CD1c-positive myeloid dendritic cell (primary cell): ENCODE results near the gene TXNDC15.
A peak's percentile ranks its signal among the peaks of the same experiment; 100 is the strongest.
"Not testable (repeated sequence)": the region's sequence is repeated elsewhere in the genome, so short reads cannot be mapped to it uniquely, and the experiment has no call there.

ENCODE experiments used
- DNase-seq: peaks from one replicate; pipeline ENCODE4 v3.0.0-alpha.2; 2016; ENCODE audit errors: extremely low spot score

Gene TXNDC15, protein sequence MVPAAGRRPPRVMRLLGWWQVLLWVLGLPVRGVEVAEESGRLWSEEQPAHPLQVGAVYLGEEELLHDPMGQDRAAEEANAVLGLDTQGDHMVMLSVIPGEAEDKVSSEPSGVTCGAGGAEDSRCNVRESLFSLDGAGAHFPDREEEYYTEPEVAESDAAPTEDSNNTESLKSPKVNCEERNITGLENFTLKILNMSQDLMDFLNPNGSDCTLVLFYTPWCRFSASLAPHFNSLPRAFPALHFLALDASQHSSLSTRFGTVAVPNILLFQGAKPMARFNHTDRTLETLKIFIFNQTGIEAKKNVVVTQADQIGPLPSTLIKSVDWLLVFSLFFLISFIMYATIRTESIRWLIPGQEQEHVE

DNA sequence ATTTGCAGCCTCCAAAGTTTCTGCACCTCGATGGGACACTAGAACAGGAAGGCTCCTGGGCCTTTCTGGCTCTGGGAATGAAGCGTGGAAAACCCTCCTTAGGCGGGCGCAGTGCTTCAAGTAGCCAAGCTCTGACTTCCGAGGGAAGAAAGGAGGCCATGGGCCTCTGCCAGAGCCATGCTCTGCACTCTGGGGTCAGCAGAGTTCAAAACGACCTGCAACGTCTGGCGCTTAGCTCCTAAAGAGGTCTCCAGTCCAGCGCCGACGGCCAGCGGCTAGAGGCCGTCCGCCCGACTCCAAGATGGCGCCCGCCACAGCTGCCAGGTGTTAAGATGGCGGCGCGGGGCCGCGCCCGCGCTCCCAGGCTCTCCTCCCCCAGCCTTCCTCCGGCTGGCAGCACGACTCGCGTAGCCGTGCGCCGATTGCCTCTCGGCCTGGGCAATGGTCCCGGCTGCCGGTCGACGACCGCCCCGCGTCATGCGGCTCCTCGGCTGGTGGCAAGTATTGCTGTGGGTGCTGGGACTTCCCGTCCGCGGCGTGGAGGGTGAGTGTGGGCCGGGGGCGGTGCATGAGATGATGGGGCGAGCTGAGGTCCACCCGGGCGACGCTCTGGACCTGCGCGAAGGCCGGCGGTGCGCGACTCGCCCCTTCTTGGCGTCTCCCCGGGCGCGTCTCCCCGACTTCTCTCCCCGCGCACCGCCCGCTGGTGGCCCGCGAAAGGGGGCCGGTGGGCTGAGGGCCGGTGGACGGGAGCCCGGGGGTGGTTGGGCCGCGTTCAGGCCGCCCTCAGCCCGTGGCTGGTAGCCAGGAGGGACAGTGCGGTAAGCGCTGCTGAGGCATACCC lies at the start of gene TXNDC15:
Gene TXNDC15 (plus strand): TSS at position 385 of the 844 bp plus-strand sequence. CDS start 57 bp downstream, at position 442.
- peak; percentile 92 for DNase-seq

DNA sequence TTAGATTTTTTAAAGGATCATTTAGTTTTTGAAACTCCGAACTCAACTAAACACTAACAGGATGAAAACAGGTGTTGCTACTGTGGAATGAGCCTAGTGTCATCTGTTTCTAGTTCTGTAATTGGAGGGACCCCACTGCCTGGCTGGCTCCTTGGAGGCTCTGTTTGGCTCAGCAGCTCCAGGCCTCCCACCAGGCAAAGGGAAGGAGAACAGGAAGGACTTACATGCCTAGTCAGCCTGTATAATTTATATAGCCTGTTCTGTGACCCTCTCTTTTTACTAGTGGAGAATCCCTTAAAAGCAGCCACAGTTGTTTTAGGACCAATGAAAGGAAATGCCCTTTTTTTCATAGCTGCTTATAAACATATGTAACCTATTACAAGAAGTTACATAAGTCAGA lies 49.5 kb upstream of the TXNDC15 start:
- no peak for DNase-seq

DNA sequence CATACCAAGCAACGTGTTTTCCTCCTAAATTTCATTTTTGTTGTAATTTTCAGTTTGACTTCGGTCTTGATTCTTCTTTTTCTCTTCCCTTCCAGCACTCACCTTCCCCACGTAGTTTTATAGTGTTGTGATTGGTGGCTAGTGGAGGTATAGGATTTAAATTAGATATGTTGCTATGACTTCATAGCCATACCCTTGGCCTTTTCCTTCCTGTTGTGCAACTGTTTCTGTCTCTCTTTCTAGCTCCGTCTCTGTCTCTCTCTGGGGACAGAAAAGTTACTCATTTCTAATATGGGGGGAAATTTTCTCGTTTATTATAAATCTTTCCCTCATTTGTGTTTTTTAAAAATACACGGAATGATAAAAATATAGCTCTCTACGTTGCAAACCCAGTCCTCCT lies 49.0 kb upstream of the TXNDC15 start:
- no peak for DNase-seq

DNA sequence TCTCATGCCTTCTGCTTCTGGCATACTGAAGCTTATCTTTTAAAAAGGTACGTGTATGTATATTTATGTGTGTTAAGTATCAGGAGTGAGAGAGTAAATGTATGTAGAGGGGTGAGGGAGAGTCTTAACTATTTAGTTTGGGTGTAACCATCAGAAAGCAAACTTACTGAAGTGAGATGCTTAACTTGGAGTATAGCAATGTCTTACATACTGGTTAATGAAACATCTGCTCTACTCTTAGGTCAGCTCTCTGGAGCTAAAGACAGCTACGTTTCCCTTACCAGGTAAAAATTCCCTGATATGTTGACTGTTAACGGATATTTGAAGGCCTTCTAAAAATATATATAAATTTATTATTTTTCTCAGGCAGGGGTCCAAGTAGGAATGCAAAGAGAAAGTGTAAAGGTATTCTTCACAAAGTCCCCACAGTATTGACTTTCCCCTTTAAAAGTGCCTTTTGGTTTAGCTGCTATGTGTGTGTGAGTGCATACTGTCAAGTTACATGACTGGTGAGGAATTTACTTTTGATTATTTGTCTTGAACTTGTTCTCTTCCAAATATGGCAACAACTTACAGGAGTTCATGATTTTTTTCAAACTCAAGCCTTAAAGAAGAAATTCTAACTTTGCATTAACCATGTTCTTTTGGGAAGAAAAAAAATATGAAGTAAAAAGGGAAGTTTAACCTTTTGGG lies 40.7 kb upstream of the TXNDC15 start:
- no peak for DNase-seq

DNA sequence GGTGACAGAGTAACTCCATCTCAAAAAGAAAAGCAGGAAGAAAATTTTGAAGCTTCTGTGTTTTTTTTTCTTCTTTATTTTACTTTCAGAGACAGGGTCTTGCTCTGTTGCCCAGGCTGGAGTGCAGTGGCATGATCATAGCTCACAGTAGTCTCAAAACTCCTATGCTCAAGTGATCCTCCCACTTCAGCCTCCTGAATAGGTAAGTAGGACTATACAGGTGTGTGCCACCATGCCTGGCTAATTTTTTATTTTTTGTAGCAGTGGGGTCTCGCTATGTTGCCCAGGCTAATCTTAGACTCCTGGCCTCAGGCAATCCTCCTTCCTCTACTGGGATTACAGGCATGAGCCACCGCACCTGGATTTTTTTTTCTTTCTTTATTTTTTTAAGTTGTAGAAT lies 38.5 kb upstream of the TXNDC15 start:
- DNase-seq: no peak

DNA sequence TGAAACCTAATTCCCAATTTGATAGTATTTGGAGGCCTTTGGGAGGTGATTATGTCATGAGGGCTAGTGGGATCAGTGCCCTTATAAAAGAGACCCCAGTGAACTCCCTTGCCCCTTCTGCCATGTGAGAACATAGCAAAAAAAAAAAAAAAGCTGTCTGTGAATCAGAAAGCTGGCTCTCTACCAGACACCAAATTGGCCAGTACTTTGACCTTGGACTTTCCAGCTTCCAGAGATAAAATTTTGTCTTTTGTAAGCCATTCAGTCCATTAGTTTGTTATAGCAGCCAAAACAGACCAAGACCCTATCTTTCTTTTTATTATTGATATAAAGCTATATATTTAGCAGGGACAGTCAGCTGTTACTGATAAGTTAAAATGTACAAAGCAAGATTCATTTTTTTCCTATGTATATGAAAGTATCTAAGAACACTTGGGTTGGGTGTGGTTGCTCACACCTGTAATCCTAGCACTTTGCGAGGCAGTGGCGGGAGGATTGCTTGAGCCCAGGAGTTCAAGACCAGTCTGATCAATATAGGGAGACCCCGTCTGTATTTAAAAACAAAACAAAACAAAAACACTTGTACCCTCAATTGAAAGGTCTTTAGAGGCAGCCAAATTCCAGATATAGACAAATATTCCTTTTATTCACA lies 36.5 kb upstream of the TXNDC15 start:
- DNase-seq: no peak

DNA sequence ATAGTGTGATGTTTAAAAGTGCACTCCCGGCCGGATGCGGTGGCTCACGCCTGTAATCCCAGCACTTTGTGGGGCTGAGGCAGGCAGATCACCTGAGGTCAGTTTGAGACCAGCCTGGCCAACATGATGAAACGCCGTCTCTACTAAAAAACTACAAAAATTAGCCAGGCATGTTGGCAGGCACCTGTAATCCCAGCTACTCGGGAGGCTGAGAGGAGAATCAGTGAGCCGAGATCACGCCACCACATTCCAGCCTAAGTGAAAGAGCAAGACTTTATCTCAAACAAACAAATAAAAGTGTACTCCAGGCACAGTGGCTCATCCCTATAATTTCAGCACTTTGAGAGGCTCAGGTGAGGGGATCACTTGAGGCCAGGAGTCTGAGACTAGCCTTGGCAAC lies 35.8 kb upstream of the TXNDC15 start:
- DNase-seq: not testable (repeated sequence)

DNA sequence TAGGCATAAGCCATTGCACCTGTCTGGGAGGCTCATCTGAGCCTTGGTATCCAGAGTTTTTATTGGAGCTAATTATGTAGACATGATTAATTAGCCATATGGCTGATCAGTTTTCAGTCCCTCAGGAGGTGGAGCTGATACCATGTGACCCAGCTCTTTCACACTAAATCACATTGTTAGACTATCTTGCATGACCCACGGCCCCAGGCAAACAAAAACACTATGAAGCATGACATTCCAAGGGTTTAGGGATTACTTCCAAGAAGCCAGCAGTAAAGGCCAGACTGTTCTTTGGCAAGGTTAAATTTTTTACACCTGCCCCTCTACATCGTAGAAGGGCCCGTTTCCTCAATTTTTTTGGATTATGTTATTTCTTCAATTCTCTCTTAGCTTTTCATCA lies 33.4 kb upstream of the TXNDC15 start:
- DNase-seq: no peak

DNA sequence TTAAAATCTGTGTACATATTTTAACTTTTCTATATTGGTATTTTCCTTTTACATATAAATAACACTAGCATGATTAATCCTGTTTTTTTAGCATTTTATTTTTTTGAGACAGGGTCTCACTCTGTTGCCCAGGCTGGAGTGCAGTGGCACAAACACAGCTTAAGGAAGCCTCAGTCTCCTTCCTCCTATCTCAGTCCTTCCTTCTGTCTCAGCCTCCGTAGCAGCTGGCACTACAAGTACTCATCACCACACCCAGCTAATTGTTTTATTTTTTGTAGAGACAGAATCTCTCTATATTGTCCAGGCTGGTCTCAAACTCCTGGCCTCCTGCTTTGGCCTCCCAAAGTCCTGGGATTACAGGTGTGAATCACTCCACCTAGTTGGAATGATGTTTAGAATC lies 29.9 kb upstream of the TXNDC15 start:
- no peak for DNase-seq

DNA sequence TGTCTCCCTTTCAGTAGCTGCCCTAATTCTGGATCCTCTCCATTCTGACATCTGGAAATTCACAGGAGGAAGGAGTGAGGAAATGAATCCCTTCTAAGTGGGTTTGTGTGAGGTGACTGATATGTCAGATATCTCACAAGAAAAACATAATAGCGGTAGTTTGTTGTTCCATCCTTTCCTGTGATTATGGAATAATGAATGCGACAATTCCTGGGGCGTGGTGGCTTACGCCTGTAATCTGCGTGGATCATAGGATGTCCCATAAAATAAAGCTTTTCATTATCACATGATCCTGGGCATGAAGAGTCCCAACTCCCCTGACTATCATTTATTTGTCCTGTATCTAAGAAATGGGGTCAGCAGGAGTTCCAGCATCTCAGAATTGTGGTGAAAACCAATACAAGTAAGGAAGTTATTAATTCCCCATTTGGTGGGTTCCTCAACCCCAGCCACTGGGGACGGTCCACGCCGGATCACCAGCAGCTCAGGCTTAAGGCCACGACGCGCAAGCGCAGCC lies 28.8 kb upstream of the TXNDC15 start:
- no peak for DNase-seq

DNA sequence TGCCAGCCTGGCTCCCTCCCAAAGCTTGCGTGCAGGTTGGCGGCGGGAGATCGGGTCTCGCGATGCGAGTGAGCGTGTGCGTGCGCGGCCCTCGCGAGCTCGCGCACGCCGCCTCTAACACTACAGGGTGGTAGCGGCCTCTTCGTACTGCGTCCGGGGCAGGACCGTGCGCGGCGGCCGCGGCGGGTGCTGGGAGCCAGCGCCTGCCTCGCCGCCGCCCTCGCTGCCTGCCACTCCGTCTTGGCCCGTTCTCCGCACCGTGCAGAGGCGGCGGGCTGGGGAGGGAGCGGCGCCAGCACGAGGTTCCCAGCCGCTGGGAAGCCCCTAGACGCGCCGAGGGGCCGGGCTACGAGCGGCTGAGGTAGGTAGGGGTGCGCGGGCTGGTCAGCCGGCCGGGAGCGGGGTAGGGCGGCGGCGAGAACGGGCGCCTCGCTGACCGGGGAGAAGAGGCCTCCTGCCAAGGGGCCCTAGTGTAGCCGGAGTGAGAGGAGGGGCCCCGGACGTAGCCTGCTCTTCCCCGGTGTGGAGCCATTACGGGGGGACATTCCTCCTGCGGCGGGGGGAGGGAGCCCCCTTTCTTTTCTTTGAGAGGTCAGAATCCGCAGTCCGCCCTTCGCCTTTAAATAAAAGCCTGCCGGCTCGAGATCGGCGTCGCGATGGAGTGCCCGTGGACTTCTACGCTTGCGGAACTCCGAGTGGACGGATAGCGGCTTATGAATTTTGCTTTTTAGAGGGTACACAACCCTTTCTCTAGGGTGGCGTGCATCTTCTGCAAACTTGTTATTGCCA lies 28.1 kb upstream of the TXNDC15 start, which contains the start of gene C5orf24:
Gene C5orf24 (plus strand): TSS at position 117 of the 789 bp plus-strand sequence. CDS start 8,933 bp downstream, outside the sequence.
- peak; percentile 99 for DNase-seq

DNA sequence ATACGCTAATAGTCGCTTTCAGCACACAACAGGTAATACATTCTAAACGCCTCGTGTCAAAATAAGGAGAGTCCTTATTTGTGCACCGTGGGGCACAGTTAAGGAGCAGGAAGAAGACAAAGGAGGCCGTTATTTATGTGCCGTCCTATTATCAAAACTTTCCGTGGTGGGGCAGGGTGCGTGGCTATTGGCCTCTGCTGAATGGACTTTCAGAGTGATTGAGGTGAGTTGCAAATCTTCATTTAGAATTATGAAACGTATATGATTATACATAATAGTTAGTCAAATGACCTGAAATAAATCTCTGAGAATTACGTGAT lies 27.6 kb upstream of the TXNDC15 start:
- DNase-seq: peak; percentile 20

DNA sequence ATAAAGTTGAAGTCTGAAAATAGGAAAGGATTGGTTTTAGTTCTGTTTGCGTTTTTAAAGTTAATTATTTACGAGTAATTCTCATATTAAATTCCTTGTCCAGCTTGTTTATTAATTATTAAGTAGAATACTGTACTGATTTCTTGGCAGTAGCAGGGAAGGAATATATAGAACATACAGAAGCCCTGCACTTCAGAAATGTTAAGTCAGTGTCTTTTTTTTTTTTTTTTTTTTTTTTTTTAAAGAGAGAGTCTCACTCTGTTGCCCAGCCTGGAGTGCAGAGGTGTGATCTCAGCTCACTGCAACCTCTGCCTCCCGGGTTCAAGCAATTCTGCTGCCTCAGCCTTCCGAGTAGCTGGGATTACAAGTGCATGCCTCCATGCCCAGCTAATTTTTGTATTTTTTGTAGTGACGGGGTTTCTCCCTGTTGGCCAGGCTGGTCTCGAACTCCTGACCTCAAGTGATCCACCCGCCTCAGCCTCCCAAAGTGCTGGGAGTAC lies 24.7 kb upstream of the TXNDC15 start:
- not testable (repeated sequence) for DNase-seq

DNA sequence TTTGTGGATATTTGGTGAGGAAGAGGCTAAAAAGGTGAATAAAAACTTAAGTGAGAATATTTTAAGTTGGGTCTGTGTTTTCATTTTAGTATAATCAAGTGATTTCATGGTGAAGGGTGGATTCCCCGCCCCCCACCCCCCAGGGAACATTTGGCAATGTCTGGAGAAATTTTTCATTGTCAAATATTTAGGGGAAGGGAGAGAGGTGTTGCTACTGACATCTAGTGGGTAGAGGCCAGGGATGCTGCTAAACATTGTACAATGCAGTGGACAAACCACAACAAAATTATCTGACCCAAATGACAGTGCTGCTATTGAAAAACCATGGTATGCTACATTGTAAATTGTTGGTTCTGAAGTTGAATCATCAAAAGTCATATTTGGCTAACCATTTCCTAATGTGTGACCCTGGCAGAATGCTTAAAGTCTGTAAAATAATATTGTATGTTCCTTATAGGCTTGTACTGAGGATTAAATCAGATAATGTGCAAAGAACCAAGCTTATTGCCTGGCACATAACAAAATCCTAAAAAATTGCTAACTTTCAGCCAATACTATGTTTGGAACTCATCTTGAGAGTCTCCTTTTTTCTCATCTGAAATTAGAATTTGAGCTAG lies 22.8 kb upstream of the TXNDC15 start:
- peak; percentile 9 for DNase-seq

DNA sequence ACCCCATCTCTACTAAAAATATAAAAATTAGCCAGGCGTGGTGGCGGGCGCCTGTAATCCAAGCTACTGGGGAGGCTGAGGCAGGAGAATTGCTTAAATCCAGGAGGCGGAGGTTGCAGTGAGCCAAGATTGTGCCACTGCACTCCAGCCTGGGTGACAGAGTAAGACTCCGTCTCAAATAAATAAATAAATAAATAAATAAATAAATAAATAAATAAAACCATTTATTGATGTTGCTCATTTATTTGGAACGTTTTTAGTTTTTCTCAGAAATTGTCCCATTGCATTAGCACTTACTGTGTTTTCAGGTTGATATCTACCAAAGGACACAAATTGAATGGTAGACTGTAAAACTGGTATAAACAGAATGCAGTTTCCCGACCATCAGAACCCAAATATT lies 17.7 kb upstream of the TXNDC15 start:
- not testable (repeated sequence) for DNase-seq

DNA sequence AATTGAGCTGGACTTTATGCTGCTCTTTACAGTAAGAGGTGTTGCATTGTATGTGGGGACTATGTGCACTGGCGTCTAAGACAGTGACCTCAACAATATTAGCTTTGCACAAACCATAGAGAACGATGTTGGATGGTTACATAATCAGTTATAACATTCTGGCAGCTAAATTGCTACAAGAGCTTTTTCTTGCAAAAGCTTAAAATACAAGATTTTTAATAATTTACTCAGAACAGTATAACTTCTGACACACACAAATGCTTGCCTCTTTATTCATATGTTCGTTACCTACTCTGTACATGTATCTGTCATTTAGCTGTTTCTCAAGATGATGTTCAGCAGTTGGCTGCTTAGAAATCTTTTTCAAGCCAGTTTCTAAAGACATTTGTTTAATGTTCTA lies 16.8 kb upstream of the TXNDC15 start:
- DNase-seq: no peak

DNA sequence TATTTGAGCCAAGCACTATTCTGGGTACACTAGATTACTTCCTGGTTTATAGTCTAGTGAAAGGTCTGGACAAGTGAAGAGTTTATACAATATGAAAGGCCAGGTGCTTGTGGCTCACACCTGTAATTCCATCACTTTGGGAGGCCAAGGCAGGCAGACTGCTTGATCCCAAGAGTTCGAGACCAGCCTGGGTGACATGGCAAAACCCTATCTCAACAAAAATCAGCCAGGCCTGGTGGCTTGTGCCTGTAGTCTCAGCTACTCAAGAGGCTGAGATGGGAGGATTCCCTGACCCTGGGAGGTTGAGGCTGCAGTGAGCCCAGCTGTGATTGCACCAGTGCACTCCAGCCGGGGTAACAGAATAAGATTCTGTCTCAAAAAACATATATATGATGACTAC lies 9.5 kb upstream of the TXNDC15 start:
- no peak for DNase-seq

DNA sequence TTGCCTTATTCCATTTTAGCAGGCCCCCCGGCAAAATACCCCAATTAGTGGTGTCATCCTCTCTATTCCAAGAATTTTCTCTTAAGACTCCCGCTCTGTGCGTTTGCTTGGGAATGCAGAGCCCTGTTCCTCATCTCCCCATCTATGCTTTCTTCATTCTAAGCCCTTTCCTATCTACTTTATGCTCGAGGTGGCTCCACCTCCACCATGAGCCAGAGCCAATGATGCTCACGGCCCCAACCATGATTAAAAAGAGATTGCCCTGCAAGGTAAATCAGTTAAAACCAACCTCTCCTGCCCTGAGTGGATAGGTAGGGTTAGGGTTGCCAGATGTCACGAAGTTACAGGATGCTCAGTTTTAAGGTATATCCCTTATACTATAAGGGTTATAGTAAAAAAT lies 677 bp upstream of the TXNDC15 start:
- DNase-seq: no peak

DNA sequence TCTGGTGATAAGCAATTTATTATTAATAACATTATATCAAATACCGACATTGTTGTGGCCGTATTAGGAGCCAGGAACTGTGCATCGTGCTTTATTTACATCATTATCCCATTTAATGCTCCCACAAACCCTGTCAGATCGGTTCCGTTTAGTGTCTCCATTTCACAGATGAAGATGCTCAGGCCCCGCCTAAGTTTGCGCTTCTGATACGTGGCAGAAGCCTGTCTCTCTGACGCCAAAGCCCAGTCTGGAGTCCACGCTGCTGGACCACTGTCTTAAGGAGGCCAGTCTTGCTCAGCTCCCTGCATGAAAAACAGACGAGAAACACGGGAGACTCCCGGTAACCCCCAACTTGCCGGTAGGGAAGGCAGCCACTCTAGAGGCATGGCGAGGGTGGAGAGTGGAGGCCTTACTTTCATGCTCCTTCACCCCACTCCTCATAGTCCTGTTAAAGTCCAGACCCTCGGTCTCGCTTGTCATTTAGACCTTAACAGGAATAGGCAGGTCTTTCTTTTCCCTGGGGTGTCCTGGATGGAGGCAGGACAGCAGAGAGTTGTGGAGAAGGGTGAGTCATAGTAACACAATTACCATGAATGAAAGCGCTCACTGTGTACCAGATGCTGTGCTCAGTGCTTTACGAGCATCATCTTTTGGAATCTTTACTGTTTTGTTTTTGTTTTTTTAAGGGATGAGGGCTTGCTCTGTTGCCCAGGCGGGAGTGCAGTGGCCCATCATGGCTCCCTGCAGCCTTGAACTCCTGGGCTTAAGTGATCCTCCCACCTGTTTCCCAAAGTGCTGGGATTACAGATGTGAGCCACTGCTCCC lies 872 bp downstream of the TXNDC15 start:
- peak; percentile 27 for DNase-seq
